Measurements from ENCODE around the gene VEGFA.
A peak's percentile ranks its signal among the peaks of the same experiment; 100 is the strongest.

Gene VEGFA

DNA sequence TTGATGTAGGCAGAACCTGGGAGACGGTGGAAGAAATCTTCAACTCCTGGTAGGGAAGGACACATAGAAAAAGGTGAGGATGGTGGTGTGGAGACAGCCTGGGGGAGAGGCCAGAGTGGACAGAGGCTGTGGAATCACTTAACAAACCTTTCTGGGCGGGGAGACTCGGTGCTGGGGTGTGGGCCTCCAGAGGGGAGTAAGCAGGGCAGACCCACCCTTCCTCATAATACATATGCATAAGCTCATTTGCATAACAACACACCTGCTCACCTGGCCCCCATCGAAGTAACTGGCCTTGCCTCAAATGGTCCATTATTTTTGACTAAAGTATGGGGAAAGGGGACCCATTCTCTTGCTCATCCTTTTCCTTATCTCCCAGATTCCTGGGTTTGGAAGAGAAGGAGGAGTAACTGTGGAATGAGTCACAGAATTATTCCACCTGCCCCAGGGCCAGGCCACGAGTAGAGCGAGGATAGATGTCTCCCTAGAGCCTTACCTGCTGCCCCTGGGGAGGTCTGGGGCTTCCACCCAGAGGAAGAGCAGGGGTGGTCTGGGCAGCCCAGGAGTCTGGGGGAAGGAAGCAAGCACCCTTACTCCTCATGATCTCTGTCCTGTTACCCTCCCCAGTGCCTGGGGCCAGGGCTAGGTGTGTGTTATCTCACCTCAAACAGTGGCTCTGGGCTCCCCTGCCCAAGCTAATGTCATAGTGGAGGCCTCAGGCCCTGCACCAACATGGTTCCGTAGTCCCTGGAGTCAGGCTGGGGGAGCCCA is 10.7 kb upstream of the VEGFA start:
- no peak for DNase-seq (ENCODE audit: low read depth in 3 of 3, low spot score in 1 of 3)

DNA sequence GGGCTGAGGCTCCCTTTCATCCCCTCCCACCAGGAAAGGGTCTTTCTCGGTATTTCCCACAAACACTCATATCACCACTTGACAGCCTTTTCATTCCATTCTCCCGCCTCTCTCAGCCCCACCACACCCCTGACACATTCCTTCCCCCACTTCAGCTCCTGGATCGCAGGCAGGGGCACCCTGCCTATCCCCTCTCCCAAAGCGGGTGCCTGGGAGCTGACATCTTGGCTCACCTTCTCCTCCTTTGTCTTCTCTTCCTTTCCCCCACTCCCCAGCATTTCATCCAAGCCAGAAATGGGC is 10.2 kb upstream of the VEGFA start:
- no peak for DNase-seq (ENCODE audit: low read depth in 3 of 3, low spot score in 1 of 3)

DNA sequence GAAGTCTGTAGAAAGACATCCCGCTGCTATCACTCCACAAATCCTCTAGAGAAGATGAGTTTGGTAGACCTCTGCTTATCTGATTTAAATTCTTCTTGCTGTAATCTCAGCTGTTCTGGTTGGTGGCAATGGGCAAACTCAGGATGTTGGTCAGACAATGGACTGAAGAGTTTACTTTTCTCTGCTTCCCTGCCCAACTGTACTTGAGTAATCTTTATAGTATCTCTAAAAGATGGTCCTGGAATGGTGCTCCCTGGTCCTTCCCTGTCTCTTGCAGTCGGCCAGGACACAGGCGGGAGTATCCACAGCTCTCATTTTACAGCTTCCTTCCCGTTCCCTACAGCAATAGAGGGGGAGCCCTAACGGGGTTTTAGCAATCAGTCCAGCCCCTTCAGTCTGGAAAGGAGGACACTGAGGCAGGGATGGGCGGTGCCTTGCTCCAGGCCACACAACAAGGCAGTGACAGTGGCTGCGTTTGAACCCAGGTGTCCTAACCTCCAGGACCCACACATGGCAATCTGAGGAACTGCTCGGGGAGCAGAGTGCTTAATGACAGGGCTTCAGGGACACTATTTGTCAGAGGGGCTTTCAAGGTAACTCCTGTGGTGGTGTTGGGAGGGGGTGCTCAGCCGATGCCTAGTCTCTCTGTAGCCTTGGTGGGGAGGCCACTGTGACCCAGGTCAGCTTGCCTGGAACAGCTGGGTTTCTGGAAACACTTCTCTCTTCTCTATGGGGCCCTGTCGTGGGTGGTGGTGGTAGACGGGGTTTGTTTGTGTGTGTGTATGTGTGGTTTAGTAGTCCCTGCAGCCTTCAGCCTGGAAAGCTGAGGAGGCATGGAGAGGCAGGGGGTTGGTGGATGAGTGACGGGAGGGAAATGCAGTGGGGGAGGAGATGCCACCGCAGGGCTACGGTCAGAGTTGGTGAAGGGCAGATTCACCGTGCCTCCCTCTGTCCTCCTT is 9.5 kb upstream of the VEGFA start:
- DNase-seq (ENCODE audit: low read depth in 3 of 3, low spot score in 1 of 3) = no peak

DNA sequence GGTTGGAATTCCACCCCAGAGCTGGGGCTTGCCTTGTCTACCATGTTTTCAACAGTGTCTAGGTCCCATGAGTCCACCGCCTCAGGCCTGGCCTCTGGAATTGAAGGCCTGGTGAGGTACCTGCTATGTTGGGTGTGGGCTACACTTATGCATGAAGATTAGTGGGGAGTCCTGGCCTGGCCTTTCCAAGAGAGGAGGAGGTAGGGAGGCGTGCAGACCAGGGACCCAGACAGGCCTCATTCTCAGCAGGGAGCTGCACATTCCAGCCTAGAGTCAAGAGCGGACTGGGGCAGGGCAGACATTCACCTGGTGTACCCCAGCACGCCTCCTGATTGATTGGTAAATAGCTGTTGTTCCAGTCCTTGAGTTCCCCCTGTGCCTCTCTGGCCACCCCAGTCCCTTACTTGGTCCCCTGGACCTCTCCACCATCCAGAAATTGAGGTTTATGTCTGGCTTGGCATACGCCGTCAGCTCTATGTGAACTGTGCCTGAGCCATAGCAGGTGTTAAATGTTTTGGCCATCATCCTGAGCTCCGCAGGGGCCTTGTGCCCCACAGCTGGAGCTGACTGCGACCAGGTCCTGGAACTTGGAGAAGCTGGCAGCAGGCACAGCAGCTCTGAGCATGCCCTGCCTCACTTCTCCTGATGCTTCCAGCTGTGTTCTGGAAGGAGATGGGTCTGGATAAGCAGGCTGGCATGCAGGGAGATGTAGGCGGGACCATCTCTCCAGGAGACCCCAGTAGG is 8.2 kb upstream of the VEGFA start:
- DNase-seq (ENCODE audit: low read depth in 3 of 3, low spot score in 1 of 3) = no peak

DNA sequence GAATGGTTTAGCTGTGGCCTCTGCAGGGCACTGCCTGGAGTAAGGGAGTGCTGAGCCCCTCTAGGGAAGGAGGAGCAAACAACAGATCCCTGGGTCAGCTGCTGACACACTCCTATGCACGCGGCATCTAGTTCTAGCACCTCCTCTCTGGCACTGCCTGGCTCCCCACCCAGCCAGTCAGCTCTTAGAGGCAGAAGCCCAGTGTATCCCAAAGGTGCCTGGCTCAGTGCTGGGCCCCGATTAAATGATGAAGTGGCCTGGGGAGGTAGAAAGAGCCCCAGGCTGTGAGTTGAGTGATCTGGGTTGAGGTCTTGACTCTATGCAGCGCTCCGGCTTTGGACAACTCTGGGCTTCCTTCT is 7.6 kb upstream of the VEGFA start:
- DNase-seq (ENCODE audit: low read depth in 3 of 3, low spot score in 1 of 3) = no peak

DNA sequence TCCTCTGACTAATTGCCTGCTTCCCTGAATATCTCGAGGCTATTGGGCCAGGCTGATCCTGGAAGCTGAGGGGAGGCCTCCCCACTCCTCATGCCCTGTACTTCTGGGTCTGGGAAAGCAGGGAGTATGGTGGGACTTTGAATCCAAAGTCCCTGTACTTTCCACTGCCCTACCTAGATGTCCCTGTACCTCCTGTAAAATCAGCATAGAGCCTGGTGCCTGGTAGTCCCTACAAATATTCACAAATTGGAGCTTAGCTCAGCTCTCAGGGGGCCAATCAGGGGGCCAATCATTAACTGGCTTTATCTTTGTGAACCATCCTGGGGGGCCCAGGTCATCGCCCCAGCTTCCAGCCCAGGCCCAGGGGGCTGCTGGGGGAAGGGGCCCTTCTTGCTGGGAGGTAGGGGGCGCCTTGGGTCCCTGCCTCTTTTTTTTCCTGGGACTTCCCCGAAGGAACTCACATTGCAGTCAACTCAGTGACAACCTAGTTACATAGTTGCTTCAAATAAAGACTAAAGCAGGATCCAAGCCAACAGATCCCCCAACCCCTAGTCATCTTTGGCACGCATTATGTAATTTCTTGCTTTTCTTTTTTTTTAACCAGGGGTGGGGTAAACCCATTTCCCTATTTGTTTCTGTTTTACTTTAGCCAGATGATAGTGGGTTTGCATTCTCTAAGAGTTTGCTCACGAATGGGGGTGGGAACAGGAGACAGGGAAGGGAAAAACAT is 6.9 kb upstream of the VEGFA start:
- no peak for DNase-seq (ENCODE audit: low read depth in 3 of 3, low spot score in 1 of 3)

DNA sequence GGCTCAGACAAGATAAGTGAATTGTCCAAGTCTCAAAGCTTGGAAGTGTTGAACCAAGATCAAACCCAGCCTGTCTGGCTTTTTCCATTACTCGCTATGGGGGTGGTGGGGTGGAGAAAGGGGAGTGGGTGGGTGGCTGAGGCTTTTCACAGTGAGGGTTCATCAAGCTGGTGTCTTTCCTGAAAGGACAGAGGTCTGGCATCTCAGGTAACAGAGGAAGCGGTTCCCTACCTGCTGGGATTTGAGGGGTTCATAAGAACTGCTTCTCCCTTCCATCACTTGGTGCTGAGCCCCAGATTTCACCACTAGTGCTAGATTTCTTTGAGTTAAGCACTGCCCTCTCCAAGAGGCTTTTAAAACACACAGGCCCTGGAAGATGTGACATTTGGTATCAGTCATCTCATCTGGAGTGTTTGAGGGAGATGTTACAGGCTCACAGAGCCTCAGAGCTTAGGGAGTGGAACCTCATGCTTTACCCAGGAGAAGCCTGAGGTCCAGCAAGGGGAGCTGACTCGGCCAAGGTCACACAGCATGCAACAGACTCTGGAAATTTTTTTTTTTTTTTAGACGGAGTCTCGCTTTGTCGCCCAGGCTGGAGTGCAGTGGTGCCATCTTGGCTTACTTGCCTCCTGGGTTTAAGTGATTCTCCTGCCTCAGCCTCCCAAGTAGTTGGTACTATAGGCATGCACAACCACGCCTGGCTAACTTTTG is 6.0 kb upstream of the VEGFA start:
- no peak for DNase-seq (ENCODE audit: low read depth in 3 of 3, low spot score in 1 of 3)

DNA sequence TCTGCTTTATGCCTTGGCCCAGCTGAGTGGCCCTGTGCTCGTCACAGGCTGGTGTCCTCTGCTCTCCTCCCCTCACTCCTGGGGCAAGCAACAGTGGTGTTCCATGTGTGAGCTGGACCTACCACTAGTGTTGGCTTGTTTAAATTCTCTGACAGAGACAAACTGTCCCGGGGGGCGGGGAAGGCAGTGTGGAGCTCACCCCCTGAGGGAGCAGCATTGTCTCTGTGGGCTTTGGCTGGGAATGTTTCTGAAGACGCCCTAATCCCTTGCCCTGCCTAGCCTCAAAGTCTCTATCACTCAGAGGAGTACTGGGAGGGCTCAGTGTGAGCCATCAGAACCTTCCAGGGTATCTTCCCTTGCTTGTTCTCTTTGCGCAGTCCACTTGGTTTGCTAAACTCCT is 5.2 kb upstream of the VEGFA start:
- no peak for DNase-seq (ENCODE audit: low read depth in 3 of 3, low spot score in 1 of 3)

DNA sequence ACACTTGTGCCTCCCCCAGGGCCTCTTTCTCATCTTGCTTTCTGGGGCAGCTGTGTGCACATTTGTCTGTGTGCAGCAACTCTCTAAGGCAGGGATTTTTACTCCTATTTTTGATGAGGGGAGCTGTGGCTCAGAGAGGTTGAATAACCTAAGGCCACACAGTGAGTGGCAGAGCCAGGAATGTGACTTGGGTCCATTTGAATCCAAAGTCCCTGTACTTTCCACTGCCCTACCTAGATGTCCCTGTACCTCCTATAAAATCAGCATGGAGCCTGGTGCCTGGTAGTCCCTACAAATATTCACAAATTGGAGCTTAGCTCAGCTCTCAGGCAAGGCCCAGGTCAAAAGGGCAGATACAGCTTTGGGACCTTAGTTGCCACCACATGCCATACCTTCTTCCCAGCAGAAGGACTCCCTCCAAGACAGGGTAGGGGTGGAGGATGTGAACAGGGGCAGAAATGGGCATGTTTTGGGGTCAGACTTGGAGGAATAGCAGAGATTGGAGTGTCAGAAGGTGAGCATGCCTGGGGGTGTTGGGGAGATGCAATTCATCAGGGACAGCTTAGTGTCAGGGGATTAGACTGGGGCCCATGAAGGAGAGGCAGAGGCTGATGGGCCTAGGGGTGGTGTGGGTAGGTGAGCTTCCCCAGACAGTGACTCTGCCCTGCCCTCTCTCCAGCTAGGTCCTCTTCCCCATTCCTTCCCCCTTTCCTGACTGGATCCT is 4.1 kb upstream of the VEGFA start:
- no peak for DNase-seq (ENCODE audit: low read depth in 3 of 3, low spot score in 1 of 3)

DNA sequence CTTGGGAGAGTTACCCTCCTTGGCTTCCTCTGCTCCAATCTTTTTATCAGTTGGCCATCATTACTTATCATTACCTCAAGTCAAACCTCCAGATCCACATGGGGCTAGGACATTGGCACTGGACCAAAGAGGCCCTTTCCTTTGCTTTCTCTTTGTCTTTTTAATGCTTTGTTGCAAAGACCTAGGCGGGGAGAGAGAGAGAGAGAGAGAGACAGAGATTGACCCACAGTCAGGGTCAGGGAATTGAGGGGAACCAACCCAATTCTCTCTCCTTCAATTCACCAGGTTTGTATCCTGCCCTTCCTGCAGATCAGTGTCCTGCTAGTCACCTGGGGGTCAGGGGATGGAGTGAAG is 3.5 kb upstream of the VEGFA start:
- DNase-seq (ENCODE audit: low read depth in 3 of 3, low spot score in 1 of 3) = no peak

DNA sequence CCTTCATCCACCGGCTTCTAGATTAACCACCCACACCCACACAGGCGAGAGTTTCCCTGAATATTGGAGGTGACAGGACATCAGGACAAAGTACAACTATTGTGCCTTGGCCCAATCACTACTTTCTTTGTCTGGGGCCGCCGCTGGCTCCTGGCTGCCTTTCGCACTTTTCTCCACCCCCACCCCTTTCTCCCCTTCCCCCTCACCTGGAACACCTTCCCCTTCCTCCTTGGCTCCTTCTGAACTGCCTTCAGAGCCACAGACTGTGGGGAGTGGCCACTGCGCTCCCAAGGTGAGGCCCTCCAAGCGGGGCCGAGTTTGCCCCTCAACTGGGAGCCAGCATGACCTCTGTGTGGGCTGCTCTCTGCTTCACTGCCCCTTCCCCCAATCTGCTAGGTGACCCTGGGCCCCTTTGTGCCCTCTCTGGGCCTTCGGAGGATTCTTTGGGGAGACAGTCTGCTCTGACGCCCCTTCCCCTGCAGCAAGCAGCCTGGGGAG is 3.0 kb upstream of the VEGFA start:
- DNase-seq (ENCODE audit: low read depth in 3 of 3, low spot score in 1 of 3) = no peak

DNA sequence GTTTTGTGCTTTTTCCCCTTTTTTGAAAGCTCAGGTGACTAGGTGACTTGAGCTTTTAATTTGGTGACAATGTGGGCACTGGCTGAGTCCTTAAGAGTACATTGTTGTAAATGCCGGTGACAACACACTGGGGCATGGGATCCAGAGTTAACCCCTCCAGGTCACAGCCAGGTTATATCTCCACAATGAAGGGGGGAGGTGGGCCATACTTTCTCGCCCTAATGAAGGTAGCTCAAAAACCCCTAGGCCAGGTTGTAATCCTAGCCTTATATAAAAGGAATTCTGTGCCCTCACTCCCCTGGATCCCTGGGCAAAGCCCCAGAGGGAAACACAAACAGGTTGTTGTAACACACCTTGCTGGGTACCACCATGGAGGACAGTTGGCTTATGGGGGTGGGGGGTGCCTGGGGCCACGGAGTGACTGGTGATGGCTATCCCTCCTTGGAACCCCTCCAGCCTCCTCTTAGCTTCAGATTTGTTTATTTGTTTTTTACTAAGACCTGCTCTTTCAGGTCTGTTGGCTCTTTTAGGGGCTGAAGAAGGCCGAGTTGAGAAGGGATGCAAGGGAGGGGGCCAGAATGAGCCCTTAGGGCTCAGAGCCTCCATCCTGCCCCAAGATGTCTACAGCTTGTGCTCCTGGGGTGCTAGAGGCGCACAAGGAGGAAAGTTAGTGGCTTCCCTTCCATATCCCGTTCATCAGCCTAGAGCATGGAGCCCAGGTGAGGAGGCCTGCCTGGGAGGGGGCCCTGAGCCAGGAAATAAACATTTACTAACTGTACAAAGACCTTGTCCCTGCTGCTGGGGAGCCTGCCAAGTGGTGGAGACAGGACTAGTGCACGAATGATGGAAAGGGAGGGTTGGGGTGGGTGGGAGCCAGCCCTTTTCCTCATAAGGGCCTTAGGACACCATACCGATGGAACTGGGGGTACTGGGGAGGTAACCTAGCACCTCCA is 2.2 kb upstream of the VEGFA start:
- no peak for DNase-seq (ENCODE audit: low read depth in 3 of 3, low spot score in 1 of 3)

DNA sequence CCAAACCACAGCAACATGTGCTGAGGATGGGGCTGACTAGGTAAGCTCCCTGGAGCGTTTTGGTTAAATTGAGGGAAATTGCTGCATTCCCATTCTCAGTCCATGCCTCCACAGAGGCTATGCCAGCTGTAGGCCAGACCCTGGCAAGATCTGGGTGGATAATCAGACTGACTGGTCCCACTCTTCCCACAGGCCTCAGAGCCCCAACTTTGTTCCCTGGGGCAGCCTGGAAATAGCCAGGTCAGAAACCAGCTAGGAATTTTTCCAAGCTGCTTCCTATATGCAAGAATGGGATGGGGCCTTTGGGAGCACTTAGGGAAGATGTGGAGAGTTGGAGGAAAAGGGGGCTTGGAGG is 1.5 kb upstream of the VEGFA start:
- DNase-seq (ENCODE audit: low read depth in 3 of 3, low spot score in 1 of 3) = no peak

DNA sequence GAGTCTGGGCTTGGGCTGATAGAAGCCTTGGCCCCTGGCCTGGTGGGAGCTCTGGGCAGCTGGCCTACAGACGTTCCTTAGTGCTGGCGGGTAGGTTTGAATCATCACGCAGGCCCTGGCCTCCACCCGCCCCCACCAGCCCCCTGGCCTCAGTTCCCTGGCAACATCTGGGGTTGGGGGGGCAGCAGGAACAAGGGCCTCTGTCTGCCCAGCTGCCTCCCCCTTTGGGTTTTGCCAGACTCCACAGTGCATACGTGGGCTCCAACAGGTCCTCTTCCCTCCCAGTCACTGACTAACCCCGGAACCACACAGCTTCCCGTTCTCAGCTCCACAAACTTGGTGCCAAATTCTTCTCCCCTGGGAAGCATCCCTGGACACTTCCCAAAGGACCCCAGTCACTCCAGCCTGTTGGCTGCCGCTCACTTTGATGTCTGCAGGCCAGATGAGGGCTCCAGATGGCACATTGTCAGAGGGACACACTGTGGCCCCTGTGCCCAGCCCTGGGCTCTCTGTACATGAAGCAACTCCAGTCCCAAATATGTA is 957 bp upstream of the VEGFA start:
- DNase-seq (ENCODE audit: low read depth in 3 of 3, low spot score in 1 of 3) = no peak

DNA sequence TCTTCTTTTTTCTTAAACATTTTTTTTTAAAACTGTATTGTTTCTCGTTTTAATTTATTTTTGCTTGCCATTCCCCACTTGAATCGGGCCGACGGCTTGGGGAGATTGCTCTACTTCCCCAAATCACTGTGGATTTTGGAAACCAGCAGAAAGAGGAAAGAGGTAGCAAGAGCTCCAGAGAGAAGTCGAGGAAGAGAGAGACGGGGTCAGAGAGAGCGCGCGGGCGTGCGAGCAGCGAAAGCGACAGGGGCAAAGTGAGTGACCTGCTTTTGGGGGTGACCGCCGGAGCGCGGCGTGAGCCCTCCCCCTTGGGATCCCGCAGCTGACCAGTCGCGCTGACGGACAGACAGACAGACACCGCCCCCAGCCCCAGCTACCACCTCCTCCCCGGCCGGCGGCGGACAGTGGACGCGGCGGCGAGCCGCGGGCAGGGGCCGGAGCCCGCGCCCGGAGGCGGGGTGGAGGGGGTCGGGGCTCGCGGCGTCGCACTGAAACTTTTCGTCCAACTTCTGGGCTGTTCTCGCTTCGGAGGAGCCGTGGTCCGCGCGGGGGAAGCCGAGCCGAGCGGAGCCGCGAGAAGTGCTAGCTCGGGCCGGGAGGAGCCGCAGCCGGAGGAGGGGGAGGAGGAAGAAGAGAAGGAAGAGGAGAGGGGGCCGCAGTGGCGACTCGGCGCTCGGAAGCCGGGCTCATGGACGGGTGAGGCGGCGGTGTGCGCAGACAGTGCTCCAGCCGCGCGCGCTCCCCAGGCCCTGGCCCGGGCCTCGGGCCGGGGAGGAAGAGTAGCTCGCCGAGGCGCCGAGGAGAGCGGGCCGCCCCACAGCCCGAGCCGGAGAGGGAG is 580 bp downstream of the VEGFA start:
- DNase-seq (ENCODE audit: low read depth in 3 of 3, low spot score in 1 of 3) = peak in 1 of 3 donors; percentile 16

DNA sequence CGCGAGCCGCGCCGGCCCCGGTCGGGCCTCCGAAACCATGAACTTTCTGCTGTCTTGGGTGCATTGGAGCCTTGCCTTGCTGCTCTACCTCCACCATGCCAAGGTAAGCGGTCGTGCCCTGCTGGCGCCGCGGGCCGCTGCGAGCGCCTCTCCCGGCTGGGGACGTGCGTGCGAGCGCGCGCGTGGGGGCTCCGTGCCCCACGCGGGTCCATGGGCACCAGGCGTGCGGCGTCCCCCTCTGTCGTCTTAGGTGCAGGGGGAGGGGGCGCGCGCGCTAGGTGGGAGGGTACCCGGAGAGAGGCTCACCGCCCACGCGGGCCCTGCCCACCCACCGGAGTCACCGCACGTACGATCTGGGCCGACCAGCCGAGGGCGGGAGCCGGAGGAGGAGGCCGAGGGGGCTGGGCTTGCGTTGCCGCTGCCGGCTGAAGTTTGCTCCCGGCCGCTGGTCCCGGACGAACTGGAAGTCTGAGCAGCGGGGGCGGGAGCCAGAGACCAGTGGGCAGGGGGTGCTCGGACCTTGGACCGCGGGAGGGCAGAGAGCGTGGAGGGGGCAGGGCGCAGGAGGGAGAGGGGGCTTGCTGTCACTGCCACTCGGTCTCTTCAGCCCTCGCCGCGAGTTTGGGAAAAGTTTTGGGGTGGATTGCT is 1.3 kb downstream of the VEGFA start:
- DNase-seq (ENCODE audit: low read depth in 3 of 3, low spot score in 1 of 3) = peak in 1 of 3 donors; percentile 62

All from stimulated activated CD4-positive, alpha-beta T cell treated with anti-CD3 and anti-CD28 coated beads, TNF-alpha, amount 100 ng/mL, for 1 hour (primary cell).